Activated CD8-positive, alpha-beta memory T cell treated with anti-CD3 and anti-CD28 coated beads, Interleukin-2, amount 10 ng/mL, durations not matched to agents 7 days and 5 days (primary cell): ENCODE data around the gene STEAP3. TPM values are rescaled to one million over a fixed set of nuclear protein-coding genes. Genes with fewer than 3 reads are reported as not detected.

ENCODE experiments used
- ATAC-seq: fragments of 150-1000 bp; cut with Tn5 transposase; one replicate; pipeline ENCODE4 v1.10.0; 2021; ENCODE audit warnings: moderate library complexity
- CTCF ChIA-PET: fragments of 350-600 bp; sonication (Branson Sonifier 250); formaldehyde crosslinking; loops from one replicate; lab custom pipeline; 2021; ENCODE audit warnings: antibody characterized with exemption; lab: Charles Lee
- DNase-seq: peaks from one replicate; pipeline ENCODE4 v3.0.0-alpha.2; 2020
- H3K27ac Mint-ChIP-seq: one replicate; pipeline ENCODE4 v1.8.0; 2021; ENCODE audit warnings: mild to moderate bottlenecking, mixed read lengths
- H3K27me3 Mint-ChIP-seq: one replicate; pipeline ENCODE4 v1.8.0; 2021; ENCODE audit warnings: mixed read lengths
- H3K36me3 Mint-ChIP-seq: one replicate; pipeline ENCODE4 v1.8.0; 2021; ENCODE audit warnings: mild to moderate bottlenecking, mixed read lengths
- H3K4me1 Mint-ChIP-seq: one replicate; pipeline ENCODE4 v1.8.0; 2021; ENCODE audit warnings: mixed read lengths
- H3K4me3 Mint-ChIP-seq: one replicate; pipeline ENCODE4 v1.8.0; 2021; ENCODE audit warnings: mild to moderate bottlenecking, moderate library complexity, mixed read lengths
- H3K9me3 Mint-ChIP-seq: one replicate; pipeline ENCODE4 v1.8.0; 2022; ENCODE audit warnings: low read depth, mixed read lengths
- total RNA-seq, 2 experiments: library from RNA; stranded (reverse); gene quantifications; one replicate each; pipeline ENCODE4 v1.2.3, GENCODE V29; 2021

STEAP3 gene
- total RNA-seq, 2 experiments from 2014 or later = 0.15 to 0.68 TPM

- ATAC-seq = no peak
- no peak overlapping the region for H3K27ac Mint-ChIP-seq
- H3K4me3 Mint-ChIP-seq = no peak overlapping the region
- peaks cover 7% of the 10 kb centered on the region for H3K4me1 Mint-ChIP-seq
- DNase-seq = no peak
- CTCF ChIA-PET = interaction anchor here (0.6 kb wide), 1 partner anchor 72 kb away, joined by 3 read pairs; no protein-coding TSS in a partner anchor
- H3K36me3 Mint-ChIP-seq = no peaks in the 10 kb centered on the region
- H3K9me3 Mint-ChIP-seq = no peaks in the 10 kb centered on the region
- H3K27me3 Mint-ChIP-seq = peaks cover 11% of the 10 kb centered on the region
Measured at GRCh38 chr2:119236796-119237195, 13.2 kb downstream of the STEAP3 start.

- peaks cover 11% of the 10 kb centered on the region for H3K27me3 Mint-ChIP-seq
- H3K4me1 Mint-ChIP-seq = peaks cover 7% of the 10 kb centered on the region
- ATAC-seq (no peak), DNase-seq (no peak)
- H3K27ac Mint-ChIP-seq = no peak overlapping the region
- H3K9me3 Mint-ChIP-seq = no peaks in the 10 kb centered on the region
- no peak overlapping the region for H3K4me3 Mint-ChIP-seq
- CTCF ChIA-PET = no interaction called here
- H3K36me3 Mint-ChIP-seq = no peaks in the 10 kb centered on the region
Measured at GRCh38 chr2:119240311-119241204, 16.9 kb downstream of the STEAP3 start.

GRCh38 chr2:119241205-119241532 lies 17.5 kb downstream of the STEAP3 start:
- no peak overlapping the region for H3K4me3 Mint-ChIP-seq
- H3K36me3 Mint-ChIP-seq = no peaks in the 10 kb centered on the region
- CTCF ChIA-PET = no interaction called here
- H3K27me3 Mint-ChIP-seq = peaks cover 11% of the 10 kb centered on the region
- DNase-seq = no peak
- ATAC-seq = no peak
- no peaks in the 10 kb centered on the region for H3K9me3 Mint-ChIP-seq
- H3K27ac Mint-ChIP-seq = no peak overlapping the region
- H3K4me1 Mint-ChIP-seq = peaks cover 7% of the 10 kb centered on the region

GRCh38 chr2:119242276-119243119 lies 18.9 kb downstream of the STEAP3 start:
- peaks cover 2% of the 10 kb centered on the region for H3K4me1 Mint-ChIP-seq
- DNase-seq (no peak), ATAC-seq (no peak)
- H3K27ac Mint-ChIP-seq = no peak overlapping the region
- CTCF ChIA-PET = no interaction called here
- H3K4me3 Mint-ChIP-seq = no peak overlapping the region
- peaks cover 5% of the 10 kb centered on the region for H3K27me3 Mint-ChIP-seq
- H3K36me3 Mint-ChIP-seq = no peaks in the 10 kb centered on the region
- no peaks in the 10 kb centered on the region for H3K9me3 Mint-ChIP-seq

GRCh38 chr2:119243621-119244020 lies 20.0 kb downstream of the STEAP3 start:
- ATAC-seq (no peak), DNase-seq (no peak)
- Mint-ChIP-seq H3K27me3 (peaks cover under 1% of the 10 kb centered on the region), H3K27ac (no peak overlapping the region), H3K9me3 (no peaks in the 10 kb centered on the region), H3K36me3 (no peaks in the 10 kb centered on the region), H3K4me3 (no peak overlapping the region), H3K4me1 (no peaks in the 10 kb centered on the region)
- CTCF ChIA-PET = no interaction called here

GRCh38 chr2:119245076-119245840 lies 21.6 kb downstream of the STEAP3 start:
- CTCF ChIA-PET = no interaction called here
- H3K27me3 Mint-ChIP-seq = no peaks in the 10 kb centered on the region
- ATAC-seq = no peak

GRCh38 chr2:119245841-119246230 lies 22.2 kb downstream of the STEAP3 start:
- H3K9me3 Mint-ChIP-seq = no peaks in the 10 kb centered on the region
- no peak overlapping the region for H3K4me3 Mint-ChIP-seq
- DNase-seq (no peak), ATAC-seq (no peak)
- CTCF ChIA-PET = no interaction called here
- no peaks in the 10 kb centered on the region for H3K4me1 Mint-ChIP-seq
- no peaks in the 10 kb centered on the region for H3K36me3 Mint-ChIP-seq
- H3K27me3 Mint-ChIP-seq = no peaks in the 10 kb centered on the region
- H3K27ac Mint-ChIP-seq = no peak overlapping the region

More at GRCh38 chr2:119245076-119245840, 21.6 kb downstream of the STEAP3 start:
- H3K9me3 Mint-ChIP-seq = no peaks in the 10 kb centered on the region
- DNase-seq = no peak
- H3K4me1 Mint-ChIP-seq = no peaks in the 10 kb centered on the region
- H3K27ac Mint-ChIP-seq = no peak overlapping the region
- no peak overlapping the region for H3K4me3 Mint-ChIP-seq
- no peaks in the 10 kb centered on the region for H3K36me3 Mint-ChIP-seq

- H3K27me3 Mint-ChIP-seq = no peaks in the 10 kb centered on the region
- ATAC-seq (no peak), DNase-seq (no peak)
- H3K27ac Mint-ChIP-seq = no peak overlapping the region
- H3K36me3 Mint-ChIP-seq = no peaks in the 10 kb centered on the region
- H3K4me1 Mint-ChIP-seq = no peaks in the 10 kb centered on the region
- no peak overlapping the region for H3K4me3 Mint-ChIP-seq
- H3K9me3 Mint-ChIP-seq = no peaks in the 10 kb centered on the region
- CTCF ChIA-PET = no interaction called here
Measured at GRCh38 chr2:119246884-119247843, 23.5 kb downstream of the STEAP3 start.

GRCh38 chr2:119247844-119248271 lies 24.2 kb downstream of the STEAP3 start:
- no peaks in the 10 kb centered on the region for H3K4me1 Mint-ChIP-seq
- H3K27me3 Mint-ChIP-seq = no peaks in the 10 kb centered on the region
- ATAC-seq (no peak), DNase-seq (no peak)
- no peaks in the 10 kb centered on the region for H3K9me3 Mint-ChIP-seq
- H3K27ac Mint-ChIP-seq = no peak overlapping the region
- CTCF ChIA-PET = no interaction called here
- H3K36me3 Mint-ChIP-seq = no peaks in the 10 kb centered on the region
- no peak overlapping the region for H3K4me3 Mint-ChIP-seq

- Mint-ChIP-seq H3K9me3 (no peaks in the 10 kb centered on the region), H3K27me3 (no peaks in the 10 kb centered on the region), H3K4me1 (no peaks in the 10 kb centered on the region), H3K36me3 (no peaks in the 10 kb centered on the region), H3K27ac (no peak overlapping the region), H3K4me3 (no peak overlapping the region)
- ATAC-seq = no peak
- CTCF ChIA-PET = no interaction called here
- no peak for DNase-seq
Measured at GRCh38 chr2:119248311-119248710, 24.7 kb downstream of the STEAP3 start.

GRCh38 chr2:119248751-119249150 lies 25.1 kb downstream of the STEAP3 start:
- H3K4me1 Mint-ChIP-seq = no peaks in the 10 kb centered on the region
- no peak for ATAC-seq
- CTCF ChIA-PET = no interaction called here
- H3K9me3 Mint-ChIP-seq = no peaks in the 10 kb centered on the region
- no peaks in the 10 kb centered on the region for H3K36me3 Mint-ChIP-seq
- no peak overlapping the region for H3K27ac Mint-ChIP-seq
- no peaks in the 10 kb centered on the region for H3K27me3 Mint-ChIP-seq
- no peak for DNase-seq
- H3K4me3 Mint-ChIP-seq = no peak overlapping the region

- no peak overlapping the region for H3K4me3 Mint-ChIP-seq
- no peak overlapping the region for H3K27ac Mint-ChIP-seq
- H3K27me3 Mint-ChIP-seq = no peaks in the 10 kb centered on the region
- ATAC-seq = no peak
- H3K36me3 Mint-ChIP-seq = no peaks in the 10 kb centered on the region
- CTCF ChIA-PET = no interaction called here
- DNase-seq = no peak
- H3K4me1 Mint-ChIP-seq = no peaks in the 10 kb centered on the region
- no peaks in the 10 kb centered on the region for H3K9me3 Mint-ChIP-seq
Measured at GRCh38 chr2:119249311-119249710, 25.7 kb downstream of the STEAP3 start.
